Measurements from ENCODE around the gene APBA2. TPM values are rescaled to one million over a fixed set of nuclear protein-coding genes. Genes with fewer than 3 reads are reported as not detected.

The APBA2 gene
- total and polyA plus RNA-seq, 10 donors: 5.8 to 33.8 (median 18.3) TPM

DNA sequence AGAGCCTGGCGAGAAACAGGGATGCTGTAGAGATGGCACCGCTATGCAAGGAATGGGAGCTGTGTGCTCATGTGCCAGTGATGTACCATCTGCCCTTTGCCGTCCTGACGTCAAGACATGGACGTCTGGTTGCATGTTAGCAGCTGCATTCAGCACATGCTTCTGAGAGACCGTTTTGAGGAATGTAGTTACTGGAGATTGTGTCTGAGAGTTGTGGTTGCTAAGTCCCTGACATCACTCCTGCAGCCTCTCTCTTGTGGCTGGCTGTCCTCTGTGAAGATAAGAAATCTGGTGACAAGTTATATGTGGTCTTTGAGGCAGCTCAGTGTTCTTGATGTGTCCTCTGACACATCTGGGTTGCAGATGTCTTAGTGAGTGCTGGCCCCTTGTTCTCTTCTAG is 165.1 kb downstream of the APBA2 start:
- Histone ChIP-seq H3K27ac (peak overlapping the region in 1 of 8 donors; percentile 42), H3K36me3 (peaks cover 0 to 6% (median 0%) of the 10 kb centered on the region in 6 donors), H3K4me1 (peaks cover 0 to 17% (median 0%) of the 10 kb centered on the region in 6 donors), H3K4me3 (no peak overlapping the region), H3K9me3 (no peaks in the 10 kb centered on the region), H3K27me3 (replicated peaks in 1 of 7) (no peaks in the 10 kb centered on the region)
- intact Hi-C loops (cut with DNase I; ENCODE audit: low total_unique reads): no loop called here
- no peak for DNase-seq
- 68 to 92% (median 79%) methylated on average over 6 of the region's 6 CpGs for WGBS, 5 donors
- no peak for TF ChIP-seq POLR2AphosphoS5 (IDR thresholded peaks at IDR 0.05)
- TF ChIP-seq, protein P1, sequence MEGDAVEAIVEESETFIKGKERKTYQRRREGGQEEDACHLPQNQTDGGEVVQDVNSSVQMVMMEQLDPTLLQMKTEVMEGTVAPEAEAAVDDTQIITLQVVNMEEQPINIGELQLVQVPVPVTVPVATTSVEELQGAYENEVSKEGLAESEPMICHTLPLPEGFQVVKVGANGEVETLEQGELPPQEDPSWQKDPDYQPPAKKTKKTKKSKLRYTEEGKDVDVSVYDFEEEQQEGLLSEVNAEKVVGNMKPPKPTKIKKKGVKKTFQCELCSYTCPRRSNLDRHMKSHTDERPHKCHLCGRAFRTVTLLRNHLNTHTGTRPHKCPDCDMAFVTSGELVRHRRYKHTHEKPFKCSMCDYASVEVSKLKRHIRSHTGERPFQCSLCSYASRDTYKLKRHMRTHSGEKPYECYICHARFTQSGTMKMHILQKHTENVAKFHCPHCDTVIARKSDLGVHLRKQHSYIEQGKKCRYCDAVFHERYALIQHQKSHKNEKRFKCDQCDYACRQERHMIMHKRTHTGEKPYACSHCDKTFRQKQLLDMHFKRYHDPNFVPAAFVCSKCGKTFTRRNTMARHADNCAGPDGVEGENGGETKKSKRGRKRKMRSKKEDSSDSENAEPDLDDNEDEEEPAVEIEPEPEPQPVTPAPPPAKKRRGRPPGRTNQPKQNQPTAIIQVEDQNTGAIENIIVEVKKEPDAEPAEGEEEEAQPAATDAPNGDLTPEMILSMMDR (IDR thresholded peaks at IDR 0.05 in 8 of 11, conservative IDR thresholded peaks at IDR 0.05 in 3 of 11): no peak
- TF ChIP-seq POLR2A (IDR thresholded peaks at IDR 0.05): no peak

DNA sequence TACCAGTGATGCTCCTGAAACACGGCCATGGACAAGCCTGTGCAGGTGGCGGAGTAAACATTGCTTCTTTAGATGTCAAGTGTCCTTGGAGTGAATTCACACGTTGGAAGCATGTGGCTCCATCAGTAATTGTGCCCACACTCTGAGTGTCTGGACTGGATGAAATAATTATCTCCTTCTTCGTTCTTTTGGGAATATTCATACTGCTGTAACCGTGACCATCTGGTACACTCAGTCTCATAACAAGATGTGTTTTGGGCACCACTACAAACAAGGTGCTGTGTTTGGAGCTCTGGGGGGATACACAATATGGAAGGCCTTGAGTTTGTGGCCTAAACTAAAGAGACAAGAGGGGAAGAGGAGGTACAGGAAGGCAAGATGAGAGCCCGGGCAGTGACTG is 165.6 kb downstream of the APBA2 start:
- H3K9me3 ChIP-seq: no peaks in the 10 kb centered on the region
- 70 to 88% (median 84%) methylated on average over 6 of the region's 6 CpGs for WGBS, 5 donors
- H3K4me3 ChIP-seq: no peak overlapping the region
- DNase-seq: no peak
- peaks cover 0 to 6% (median 0%) of the 10 kb centered on the region in 6 donors for H3K36me3 ChIP-seq
- no peaks in the 10 kb centered on the region for H3K27me3 ChIP-seq (replicated peaks in 1 of 7)
- H3K4me1 ChIP-seq: peaks cover 0 to 17% (median 0%) of the 10 kb centered on the region in 6 donors
- TF ChIP-seq, protein P1 (IDR thresholded peaks at IDR 0.05 in 8 of 11, conservative IDR thresholded peaks at IDR 0.05 in 3 of 11): no peak
- TF ChIP-seq POLR2AphosphoS5 (IDR thresholded peaks at IDR 0.05) (no peak), POLR2A (IDR thresholded peaks at IDR 0.05) (no peak)
- peak overlapping the region in 1 of 8 donors; percentile 42 for H3K27ac ChIP-seq
- intact Hi-C loops (cut with DNase I; ENCODE audit: low total_unique reads): no loop called here

- no peak for TF ChIP-seq POLR2AphosphoS5 (IDR thresholded peaks at IDR 0.05)
- TF ChIP-seq POLR2A (IDR thresholded peaks at IDR 0.05): no peak
- TF ChIP-seq, protein P1 (IDR thresholded peaks at IDR 0.05 in 8 of 11, conservative IDR thresholded peaks at IDR 0.05 in 3 of 11): no peak
- 89 to 97% (median 94%) methylated on average over 8 of the region's 8 CpGs for WGBS, 5 donors
- intact Hi-C loops (cut with DNase I; ENCODE audit: low total_unique reads): no loop called here
Measured at GRCh38 chr15:29053006-29053405, 167.2 kb downstream of the APBA2 start.

GRCh38 chr15:29053661-29054131 is 167.9 kb downstream of the APBA2 start:
- intact Hi-C loops (cut with DNase I; ENCODE audit: low total_unique reads): no loop called here
- 82 to 93% (median 91%) methylated on average over 10 to 18 of the region's 18 CpGs for WGBS, 5 donors
- no peak for DNase-seq
- H3K27me3 ChIP-seq (replicated peaks in 1 of 7): no peaks in the 10 kb centered on the region
- TF ChIP-seq, protein P1 (IDR thresholded peaks at IDR 0.05 in 8 of 11, conservative IDR thresholded peaks at IDR 0.05 in 3 of 11): no peak
- no peak for TF ChIP-seq POLR2A (IDR thresholded peaks at IDR 0.05)
- no peak for TF ChIP-seq POLR2AphosphoS5 (IDR thresholded peaks at IDR 0.05)
- peaks cover 0 to 6% (median 0%) of the 10 kb centered on the region in 6 donors for H3K36me3 ChIP-seq
- peaks cover 0 to 17% (median 0%) of the 10 kb centered on the region in 6 donors for H3K4me1 ChIP-seq
- no peak overlapping the region for H3K4me3 ChIP-seq
- no peak overlapping the region for H3K27ac ChIP-seq
- H3K9me3 ChIP-seq: no peaks in the 10 kb centered on the region

More at GRCh38 chr15:29053006-29053405, 167.2 kb downstream of the APBA2 start:
- H3K27me3 ChIP-seq (replicated peaks in 1 of 7): no peaks in the 10 kb centered on the region
- no peak overlapping the region for H3K27ac ChIP-seq
- H3K36me3 ChIP-seq: peaks cover 0 to 6% (median 0%) of the 10 kb centered on the region in 6 donors
- no peak overlapping the region for H3K4me3 ChIP-seq
- no peak for DNase-seq
- H3K4me1 ChIP-seq: peaks cover 0 to 17% (median 0%) of the 10 kb centered on the region in 6 donors
- no peaks in the 10 kb centered on the region for H3K9me3 ChIP-seq
